M059J (cell line): Measurements from ENCODE around the gene GALNT7. TPM values are rescaled to one million over a fixed set of nuclear protein-coding genes. Genes with fewer than 3 reads are reported as not detected.

Source experiments
- DNase-seq: peaks from one replicate; pipeline ENCODE4 v3.0.0-alpha.2; 2012; ENCODE audit warnings: low read depth
- total RNA-seq: library from RNA; depleted of rRNA; stranded (reverse); fragments of >200 nt; shearing (Covaris generic); gene quantifications from 2 replicates; pipeline ENCODE4 v1.2.3, GENCODE V29; 2014; rRNA removed

Gene GALNT7
- total RNA-seq, 1 experiment from 2014 or later: 37.6 TPM

DNA sequence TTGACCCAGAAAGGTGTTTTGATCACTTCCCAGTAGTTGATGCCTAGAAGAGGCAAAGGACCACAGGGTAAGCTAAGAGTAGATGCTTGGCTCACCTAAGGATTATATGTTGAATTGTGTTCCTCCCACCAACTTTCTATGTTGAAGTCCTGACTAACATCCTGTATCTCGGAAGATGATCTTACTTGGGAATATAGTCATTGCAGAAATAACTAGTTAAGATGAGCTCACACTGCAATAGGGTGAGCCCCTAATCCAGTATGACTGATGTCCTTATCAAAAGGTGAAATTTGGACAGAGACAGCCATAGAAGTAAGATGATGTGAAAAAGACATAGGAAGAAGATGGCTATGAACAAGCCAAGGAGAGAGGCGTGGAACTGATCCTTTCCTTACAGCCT is 168.9 kb downstream of the GALNT7 start:
- no peak for DNase-seq

DNA sequence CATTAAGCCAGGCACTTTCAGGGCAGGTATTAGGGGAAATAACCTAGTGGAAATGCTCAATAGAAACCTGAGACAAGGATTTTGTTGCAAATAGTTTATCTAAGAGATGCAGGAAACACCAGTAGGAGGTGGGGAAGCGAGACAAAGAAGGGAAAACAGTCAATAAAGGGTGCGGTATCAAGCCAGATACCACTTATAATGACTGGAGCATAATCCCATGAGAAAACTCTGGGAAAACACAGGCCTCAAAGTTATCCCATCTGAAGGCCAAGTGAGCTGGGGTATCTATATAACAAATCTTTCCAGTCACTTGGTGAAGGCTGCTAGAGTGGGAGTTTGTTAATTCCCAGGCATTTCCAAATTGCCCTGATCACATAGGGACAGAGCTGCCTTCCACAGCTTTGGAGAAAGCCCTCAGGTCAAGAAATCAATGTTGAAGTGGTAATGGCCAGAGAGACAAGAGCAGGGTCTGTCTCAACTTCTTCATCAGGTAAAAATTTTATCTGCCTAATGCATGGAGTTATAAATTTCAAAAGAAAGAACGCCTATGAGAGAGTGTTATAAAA is 175.3 kb downstream of the GALNT7 start:
- no peak for DNase-seq

DNA sequence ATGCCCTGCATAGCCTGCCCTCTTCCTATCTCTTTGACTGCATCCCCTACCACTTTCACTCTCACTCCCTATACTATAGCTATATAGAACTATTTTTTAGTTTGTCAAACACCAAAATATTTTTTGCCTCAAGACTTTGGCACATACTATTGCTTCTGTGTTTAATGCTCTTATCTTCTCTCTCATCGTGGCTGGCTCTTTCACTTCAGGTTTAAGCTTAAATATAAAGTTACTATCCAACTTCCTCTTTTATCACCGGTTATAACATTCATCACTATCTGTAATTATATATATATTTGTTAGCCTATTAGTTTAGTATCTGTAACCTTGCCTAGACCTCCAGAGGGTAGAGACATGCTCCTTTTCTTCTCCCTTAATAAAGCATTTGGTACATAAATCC is 177.0 kb downstream of the GALNT7 start:
- no peak for DNase-seq

DNA sequence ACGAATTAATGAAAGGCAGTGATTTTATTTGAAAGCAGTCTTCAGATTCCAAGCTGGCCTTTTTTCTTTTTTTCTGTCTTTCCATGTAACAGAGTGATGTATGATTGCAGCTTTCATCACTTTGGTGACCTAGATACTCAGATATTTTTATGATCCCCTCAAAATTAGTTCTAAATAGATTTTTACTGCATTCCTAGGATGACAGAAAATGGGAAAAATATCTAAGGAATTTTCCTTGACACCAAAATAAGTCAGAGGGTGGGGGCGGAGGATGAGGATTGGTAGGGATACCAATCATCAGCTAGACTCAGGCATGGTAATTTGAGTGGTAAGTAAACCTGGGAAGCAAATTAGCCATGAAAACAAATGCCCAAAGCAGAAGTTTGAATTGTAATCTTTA is 177.5 kb downstream of the GALNT7 start:
- DNase-seq: peak; percentile 83

DNA sequence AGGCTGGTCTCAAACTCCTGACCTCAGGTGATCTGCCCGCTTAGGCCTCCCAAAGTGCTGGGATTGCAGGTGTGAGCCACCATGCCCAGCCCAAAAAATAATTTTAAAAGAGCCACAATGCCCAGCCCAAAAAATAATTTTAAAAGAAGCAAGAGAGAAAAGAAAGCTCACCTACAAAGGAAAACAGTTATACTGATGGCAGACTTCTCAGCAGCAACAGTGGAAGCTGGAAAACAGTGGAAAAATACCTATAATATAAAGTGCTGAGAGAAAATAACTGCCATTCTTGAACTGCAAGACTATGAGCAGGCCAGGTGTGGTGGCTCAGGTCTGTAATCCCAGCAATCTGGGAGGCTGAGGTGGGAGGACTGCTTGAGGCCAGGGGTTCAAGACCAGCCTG is 178.9 kb downstream of the GALNT7 start:
- no peak for DNase-seq

DNA sequence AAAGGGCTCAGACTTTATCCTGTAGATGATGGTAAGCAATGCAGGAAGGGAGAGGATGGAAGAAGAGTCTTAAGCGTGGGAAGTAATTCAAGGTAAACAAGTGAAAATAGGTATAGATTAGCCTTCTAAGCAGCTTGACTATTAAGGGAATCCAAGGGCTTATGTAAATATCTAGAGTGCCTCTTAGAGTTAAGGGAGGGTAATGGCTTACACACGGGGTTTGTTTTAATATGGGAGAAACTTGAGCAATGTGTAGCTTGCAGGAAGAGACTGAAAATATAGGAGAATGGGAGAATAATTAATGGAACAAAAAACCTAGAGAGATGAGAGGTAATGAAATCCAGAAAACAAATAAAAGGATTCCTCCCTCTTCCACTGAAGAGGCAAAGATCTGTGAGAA is 189.3 kb downstream of the GALNT7 start:
- DNase-seq: no peak

DNA sequence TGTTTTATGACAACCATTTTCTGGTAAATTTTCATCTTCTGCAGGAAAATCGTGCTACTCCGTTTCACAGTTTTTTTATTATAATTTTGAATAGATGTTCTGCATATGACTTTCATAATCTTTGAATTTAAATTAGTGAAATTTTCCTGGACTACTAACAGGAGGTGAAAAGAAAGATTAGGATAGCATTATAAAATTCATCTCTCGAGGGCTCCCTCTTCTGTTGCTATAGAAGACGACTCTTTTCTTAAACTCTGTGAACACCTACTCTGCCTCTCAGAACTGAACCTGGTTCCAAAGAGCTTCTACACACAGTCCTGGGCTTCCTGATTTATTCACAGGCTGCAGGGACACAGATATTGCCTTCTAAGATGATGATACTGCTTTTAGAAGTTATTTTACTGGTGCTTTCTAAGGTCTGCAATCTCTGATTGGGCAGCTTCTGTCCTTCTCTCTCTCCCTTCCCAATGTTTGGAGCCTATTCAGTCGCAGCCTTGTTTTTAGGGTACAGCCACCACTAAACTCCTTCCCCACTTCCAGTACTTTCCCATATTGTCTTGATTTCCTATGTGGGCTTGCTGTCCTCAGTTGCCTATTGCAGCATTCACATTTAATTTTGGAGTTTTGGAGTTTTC is 192.1 kb downstream of the GALNT7 start:
- DNase-seq: peak; percentile 32

DNA sequence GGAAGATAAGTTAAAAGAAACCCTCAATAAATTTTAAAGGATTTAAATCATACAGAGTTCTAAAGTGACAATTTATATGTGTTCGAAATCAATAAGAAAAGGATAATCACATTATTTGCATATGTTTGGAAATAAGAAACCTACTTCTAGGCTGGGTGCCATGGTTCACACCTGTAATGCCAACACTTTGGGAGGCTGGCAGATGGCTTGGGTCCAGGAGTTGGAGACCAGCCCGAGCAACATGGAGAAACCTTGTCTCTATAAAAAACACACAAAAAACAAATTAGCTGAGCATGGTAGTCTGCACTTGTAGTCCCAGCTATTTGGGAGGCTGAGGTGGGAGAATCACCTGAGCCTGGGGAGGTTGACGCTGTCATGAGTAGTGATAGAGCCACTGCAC is 194.1 kb downstream of the GALNT7 start:
- DNase-seq: no peak

DNA sequence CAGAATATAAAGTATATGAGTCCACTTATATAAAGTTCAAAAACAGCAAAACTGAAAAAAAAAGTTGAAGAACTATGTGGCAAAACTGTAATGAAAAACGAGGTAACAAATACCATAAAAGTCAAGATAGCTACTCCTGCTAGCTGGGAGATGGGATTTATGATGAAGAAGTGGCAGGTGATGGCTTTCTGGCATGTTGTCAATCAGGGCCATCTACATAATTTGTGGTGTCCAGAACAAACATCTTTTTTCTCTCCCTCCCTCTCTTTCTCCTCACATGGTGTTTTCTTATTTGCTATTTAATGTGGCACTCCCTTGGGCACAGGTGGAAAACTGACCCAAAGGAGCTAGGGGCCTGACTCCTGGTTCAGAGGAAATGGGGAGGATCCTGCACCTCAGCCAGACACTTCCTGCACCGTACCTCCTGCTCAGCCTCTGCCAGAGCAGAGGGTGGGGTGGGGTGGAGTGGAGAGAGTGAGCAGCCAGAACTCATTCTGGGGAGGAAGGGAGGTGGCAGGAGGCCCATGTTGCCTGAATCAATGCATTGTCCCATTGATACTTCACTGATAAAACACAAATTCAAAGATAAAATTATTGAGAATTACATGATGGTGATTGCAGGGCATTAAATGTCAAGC is 196.9 kb downstream of the GALNT7 start:
- no peak for DNase-seq

DNA sequence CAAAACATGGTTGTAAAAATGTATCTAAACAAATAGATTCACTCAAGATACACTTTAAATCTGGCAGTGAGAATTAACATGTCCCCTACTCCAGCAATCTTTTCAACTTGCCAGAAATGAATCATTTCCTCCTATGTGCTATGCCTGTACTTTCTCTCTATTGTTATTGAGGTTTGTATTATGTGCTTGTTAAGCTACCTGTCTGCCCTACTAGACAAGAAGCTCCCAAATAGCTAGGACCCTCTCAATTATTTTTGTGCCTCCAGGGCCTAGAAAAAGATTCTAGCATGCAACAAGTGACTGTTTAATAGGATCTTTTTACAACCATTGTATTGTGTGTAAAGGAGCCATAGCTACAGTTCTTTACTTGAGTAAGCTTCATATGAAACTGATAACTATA is 198.7 kb downstream of the GALNT7 start:
- peak; percentile 21 for DNase-seq

DNA sequence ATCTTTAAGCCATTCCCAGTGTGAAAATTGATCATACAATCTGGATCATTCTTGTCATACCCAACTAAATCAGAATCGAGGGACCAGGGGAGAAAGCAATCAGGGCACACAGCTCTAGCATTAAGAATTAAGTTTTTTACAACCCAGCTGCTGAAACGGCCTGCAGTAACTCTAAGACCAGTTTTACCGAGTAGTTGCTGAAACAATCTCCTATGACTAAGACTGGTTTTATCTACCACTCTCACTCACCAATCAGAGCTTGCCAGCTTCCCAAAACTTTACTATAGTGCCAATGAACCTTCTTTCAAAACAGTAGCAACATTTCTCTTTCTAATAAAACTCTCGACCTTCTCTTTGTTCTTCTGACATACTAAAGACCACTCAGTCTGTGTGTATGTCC is 199.3 kb downstream of the GALNT7 start:
- peak; percentile 60 for DNase-seq

DNA sequence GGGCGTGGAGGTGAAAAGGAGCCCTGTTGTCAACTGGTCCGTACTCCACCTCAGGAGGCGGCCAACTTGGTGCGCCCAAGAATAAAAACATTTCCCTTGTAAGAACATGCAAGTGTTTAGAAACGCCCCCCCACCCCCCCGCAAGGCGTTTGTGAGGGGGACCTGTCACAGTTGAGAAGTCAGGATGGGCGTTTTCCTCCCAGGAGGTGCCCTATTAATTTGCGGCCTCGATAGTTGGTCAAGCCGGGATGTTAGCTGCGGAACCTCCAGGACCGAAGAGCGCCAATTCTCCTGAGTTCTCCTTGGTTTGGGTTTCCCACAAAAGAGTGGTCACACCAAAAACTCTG is 201.5 kb downstream of the GALNT7 start:
- no peak for DNase-seq

DNA sequence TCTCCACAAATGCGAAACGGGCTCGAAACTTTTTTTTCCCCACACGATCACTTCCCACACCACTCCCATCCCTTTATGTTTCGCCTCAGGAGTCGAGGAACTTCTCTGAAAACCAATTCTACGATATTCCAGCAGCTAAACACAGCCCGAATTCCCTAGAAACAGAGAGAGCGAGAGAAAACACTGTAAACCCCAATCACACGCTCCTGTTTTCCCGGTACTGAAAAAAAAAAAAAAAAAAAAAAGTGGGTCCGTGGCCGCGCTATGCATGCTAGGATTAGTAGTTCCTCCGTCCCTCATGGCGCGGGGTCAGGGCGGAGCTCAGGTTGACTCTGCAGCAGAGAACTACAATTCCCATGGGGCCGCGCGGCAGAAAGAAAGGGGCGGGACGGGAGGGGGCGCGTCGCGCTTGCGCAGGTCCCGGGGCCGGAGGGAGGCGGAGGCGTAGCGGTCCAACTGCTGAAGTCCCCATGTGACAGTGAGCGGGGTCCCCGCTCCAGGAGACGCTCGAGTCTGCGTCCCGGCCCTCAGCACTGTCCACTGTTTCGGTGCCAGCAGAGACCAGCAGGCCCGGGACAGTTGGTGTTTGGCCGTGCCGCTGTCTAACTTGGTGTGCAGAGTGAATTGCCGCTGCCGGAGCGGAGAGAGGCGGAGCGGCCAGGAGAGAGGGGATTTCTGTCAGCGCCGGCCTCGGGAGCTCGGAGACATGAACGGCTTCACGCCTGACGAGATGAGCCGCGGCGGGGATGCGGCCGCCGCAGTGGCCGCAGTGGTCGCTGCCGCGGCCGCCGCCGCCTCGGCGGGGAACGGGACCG is 202.1 kb downstream of the GALNT7 start, which contains the start of gene SAP30:
Gene SAP30, plus strand, starts transcription at position 478 of the 815 bp plus-strand sequence. Its CDS starts 229 bp downstream, at position 707.
- DNase-seq: peak; percentile 95

DNA sequence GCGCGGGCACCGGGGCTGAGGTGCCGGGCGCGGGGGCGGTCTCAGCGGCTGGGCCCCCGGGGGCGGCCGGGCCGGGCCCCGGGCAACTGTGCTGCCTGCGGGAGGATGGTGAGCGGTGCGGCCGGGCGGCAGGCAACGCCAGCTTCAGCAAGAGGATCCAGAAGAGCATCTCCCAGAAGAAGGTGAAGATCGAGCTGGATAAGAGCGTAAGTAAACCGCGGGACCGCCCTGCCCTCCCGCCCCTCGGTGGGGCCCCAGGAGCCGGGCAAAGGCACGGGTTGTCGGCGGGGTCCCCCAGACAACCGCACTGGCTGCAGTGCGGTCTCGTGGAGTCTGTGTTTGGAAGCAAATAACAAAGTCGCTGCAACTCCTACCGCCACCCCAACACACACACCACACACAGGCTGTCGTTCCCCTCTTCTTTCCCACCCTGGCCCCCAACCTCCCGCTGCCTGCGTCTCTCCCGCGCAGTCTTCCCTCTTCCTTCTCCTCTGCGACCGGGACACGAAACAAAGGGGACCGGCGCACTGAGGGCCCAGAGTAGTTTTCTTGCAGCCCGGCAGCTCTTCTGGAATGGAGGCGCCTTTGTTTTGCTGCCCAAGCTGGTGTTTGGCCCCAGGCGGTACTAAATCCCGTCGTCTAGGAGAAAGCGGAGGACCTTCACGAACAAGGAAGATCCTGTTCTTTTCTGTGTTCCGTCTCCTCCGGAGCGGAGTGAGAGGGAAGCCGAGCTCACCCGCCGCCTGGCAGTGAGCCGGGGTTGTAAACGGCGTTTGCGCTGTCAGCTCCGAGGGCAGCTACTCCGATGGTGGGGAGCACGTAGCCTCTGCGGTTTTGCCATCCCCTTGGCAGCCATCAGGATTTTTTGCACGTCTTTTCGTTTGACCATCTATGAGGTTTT is 202.9 kb downstream of the GALNT7 start:
- DNase-seq: peak; percentile 72

Other genes starting within 250 kb of the GALNT7 start
- gene HMGB2, start 165.5 kb downstream of the GALNT7 start, total RNA-seq: 168 and 224 TPM in 2 replicates
- 25.0 and 46.4 TPM in 2 replicates for gene SAP30, start 202.1 kb downstream of the GALNT7 start, total RNA-seq
- not detected in 2 replicates for gene SCRG1, start 230.3 kb downstream of the GALNT7 start, total RNA-seq